H1 (cell line): ENCODE measurements around the gene NKPD1. TPM values are rescaled to one million over a fixed set of nuclear protein-coding genes. Genes with fewer than 3 reads are reported as not detected.

ENCODE experiments used
- CTCF ChIA-PET: fragments of 300-600 bp; sonication (Branson Sonifier 250); formaldehyde crosslinking; loops from one replicate; lab custom pipeline; 2021; ENCODE audit not compliant: partially characterized antibody; lab: Charles Lee
- POLR2A ChIA-PET: fragments of 300-600 bp; sonication (Branson Sonifier 250); formaldehyde crosslinking; loops from one replicate; lab custom pipeline; 2021; ENCODE audit warnings: inconsistent platforms; ENCODE audit not compliant: partially characterized antibody; lab: Charles Lee
- DNase-seq, 2 experiments: peaks; one replicate each; pipeline versions ENCODE4 v3.0.0 to v3.0.0-alpha.2; 2010 to 2022; ENCODE audit warnings: low spot score in 2 of 2, low read depth in 1 of 2, mixed read lengths in 1 of 2
- FAIRE-seq: peaks from 2 replicates; lab custom pipeline; 2011; peaks lifted over from hg19 to GRCh38; lab: Jason Lieb, UNC
- H2AFZ ChIP-seq: 2 replicates; pipeline ENCODE4 v1.8.1; 2012; ENCODE audit warnings: low read length, inconsistent platforms
- H2AK5ac ChIP-seq: 2 replicates; pipeline ENCODE4 v1.6.1; 2013; ENCODE audit warnings: low read depth, low read length
- H2BK120ac ChIP-seq: replicated peaks from 2 replicates; pipeline ENCODE3; 2013; ENCODE audit warnings: low read depth, low read length, inconsistent platforms
- H2BK12ac ChIP-seq: 2 replicates; pipeline ENCODE4 v1.6.1; 2013; ENCODE audit warnings: low read depth, low read length
- H2BK15ac ChIP-seq: 2 replicates; pipeline ENCODE4 v1.6.1; 2013; ENCODE audit warnings: low read length
- H2BK20ac ChIP-seq: 2 replicates; pipeline ENCODE4 v1.6.1; 2013; ENCODE audit warnings: low read length
- H2BK5ac ChIP-seq: 2 replicates; pipeline ENCODE4 v1.6.1; 2013; ENCODE audit warnings: low read depth, low read length
- H3K14ac ChIP-seq: 2 replicates; pipeline ENCODE4 v1.6.1; 2013; ENCODE audit warnings: inconsistent platforms; ENCODE audit not compliant: insufficient read length
- H3K18ac ChIP-seq: 2 replicates; pipeline ENCODE4 v1.6.1; 2013; ENCODE audit warnings: low read length; ENCODE audit errors: extremely low read depth
- H3K23ac ChIP-seq: 2 replicates; pipeline ENCODE4 v1.6.1; 2013; ENCODE audit warnings: inconsistent platforms; ENCODE audit not compliant: insufficient read length
- H3K23me2 ChIP-seq: 2 replicates; pipeline ENCODE4 v1.6.1; 2013; ENCODE audit warnings: low read depth, low read length
- H3K27ac ChIP-seq: 2 replicates; pipeline ENCODE4 v1.6.1; 2011; ENCODE audit warnings: low read depth, low read length, inconsistent platforms
- H3K27me3 ChIP-seq, 4 experiments: replicated peaks in 1 of 4; 1 replicate in 1 of 4; 2 replicates in 3 of 4; pipeline versions ENCODE4 v1.6.1 to v1.8.1; 2011 to 2013; ENCODE audit warnings: low read length in 3 of 4, mild to moderate bottlenecking in 3 of 4, inconsistent platforms in 2 of 4, mixed read lengths in 2 of 4, moderate library complexity in 1 of 4; ENCODE audit not compliant: control insufficient read depth in 3 of 4, insufficient read depth in 3 of 4; ENCODE audit errors: extremely low read depth in 1 of 4
- H3K36me3 ChIP-seq, 4 experiments: 2 replicates each; pipeline versions ENCODE4 v1.6.1 to v1.8.1; 2011 to 2013; ENCODE audit warnings: mild to moderate bottlenecking in 4 of 4, low read length in 3 of 4, moderate library complexity in 2 of 4, control low read depth in 1 of 4, inconsistent platforms in 1 of 4; ENCODE audit not compliant: insufficient read depth in 4 of 4, control insufficient read depth in 2 of 4
- H3K4ac ChIP-seq: replicated peaks from 2 replicates; pipeline ENCODE3; 2013; ENCODE audit warnings: low read length, low read depth, mixed read lengths, inconsistent platforms; ENCODE audit not compliant: insufficient read length
- H3K4me1 ChIP-seq, 4 experiments: replicated peaks in 1 of 4; 1 replicate in 1 of 4; 2 replicates in 3 of 4; pipeline versions ENCODE4 v1.6.1 to v1.8.1; 2011 to 2013; ENCODE audit warnings: low read length in 3 of 4, inconsistent platforms in 2 of 4, mixed read lengths in 1 of 4; ENCODE audit not compliant: insufficient read depth in 4 of 4, control insufficient read depth in 3 of 4
- H3K4me2 ChIP-seq, 2 experiments: 2 replicates each; pipeline versions ENCODE4 v1.6.1 to v1.8.1; 2011 to 2013; ENCODE audit warnings: low read depth in 2 of 2, low read length in 2 of 2, control low read depth in 1 of 2, inconsistent platforms in 1 of 2, mild to moderate bottlenecking in 1 of 2; ENCODE audit not compliant: insufficient read depth in 1 of 2
- H3K4me3 ChIP-seq, 4 experiments: fragments of 200-600, 300-600 bp in 1 of 4; sonication (generic), shearing (Covaris generic), sonication (Bioruptor Twin) in 1 of 4; 2 replicates each; pipeline versions ENCODE4 v1.5.1 to v1.8.1; 2011 to 2016; ENCODE audit warnings: low read length in 4 of 4, low read depth in 3 of 4, control low read depth in 2 of 4, inconsistent platforms in 2 of 4, mild to moderate bottlenecking in 2 of 4, mixed read lengths in 1 of 4, moderate library complexity in 1 of 4; ENCODE audit not compliant: insufficient read depth in 2 of 4; ENCODE audit errors: extremely low read depth in 1 of 4
- H3K56ac ChIP-seq: replicated peaks from 2 replicates; pipeline ENCODE3; 2013; ENCODE audit warnings: low read depth, mild to moderate bottlenecking, mixed read lengths, low read length, inconsistent platforms; ENCODE audit not compliant: insufficient read length
- H3K79me1 ChIP-seq: 2 replicates; pipeline ENCODE4 v1.6.1; 2013; ENCODE audit warnings: low read depth, low read length, control low read depth
- H3K79me2 ChIP-seq, 2 experiments: 2 replicates each; pipeline versions ENCODE4 v1.6.1 to v1.8.1; 2012 to 2013; ENCODE audit warnings: low read length in 2 of 2, mild to moderate bottlenecking in 2 of 2, inconsistent platforms in 1 of 2; ENCODE audit not compliant: insufficient read depth in 2 of 2, control insufficient read depth in 1 of 2
- H3K9ac ChIP-seq, 4 experiments: replicated peaks in 1 of 4; 1 replicate in 1 of 4; 2 replicates in 3 of 4; pipeline versions ENCODE4 v1.6.1 to v1.8.1; 2011 to 2013; ENCODE audit warnings: low read depth in 3 of 4, low read length in 3 of 4, control low read depth in 2 of 4, mild to moderate bottlenecking in 2 of 4, moderate library complexity in 2 of 4, inconsistent platforms in 1 of 4; ENCODE audit errors: extremely low read depth in 1 of 4
- H3K9me3 ChIP-seq, 2 experiments: 2 replicates each; pipeline versions ENCODE4 v1.6.1 to v1.8.1; 2012 to 2013; ENCODE audit warnings: mild to moderate bottlenecking in 2 of 2, moderate library complexity in 2 of 2, control low read depth in 1 of 2, inconsistent platforms in 1 of 2, low read depth in 1 of 2, low read length in 1 of 2, mixed read lengths in 1 of 2; ENCODE audit not compliant: insufficient read depth in 2 of 2
- H4K20me1 ChIP-seq, 2 experiments: replicated peaks in 1 of 2; 2 replicates each; pipeline versions ENCODE3 to v1.8.1; 2011 to 2013; ENCODE audit warnings: inconsistent platforms in 2 of 2, low read length in 2 of 2, mild to moderate bottlenecking in 1 of 2; ENCODE audit not compliant: insufficient read depth in 2 of 2, control insufficient read depth in 1 of 2
- H4K5ac ChIP-seq: 2 replicates; pipeline ENCODE4 v1.6.1; 2013; ENCODE audit warnings: low read length, low read depth, mixed read lengths, inconsistent platforms; ENCODE audit not compliant: insufficient read length
- H4K8ac ChIP-seq: 2 replicates; pipeline ENCODE4 v1.8.0; 2013; ENCODE audit warnings: mild to moderate bottlenecking, moderate library complexity, low read length, inconsistent platforms; ENCODE audit not compliant: insufficient read depth; ENCODE audit errors: extremely low read depth
- H4K91ac ChIP-seq: replicated peaks from 2 replicates; pipeline ENCODE3; 2013; ENCODE audit warnings: low read length, mixed read lengths, inconsistent platforms; ENCODE audit not compliant: insufficient read length
- ATF3 ChIP-seq: IDR thresholded peaks from 2 replicates; pipeline ENCODE4 v1.6.1; 2011; ENCODE audit warnings: low read depth, mild to moderate bottlenecking, low read length; ENCODE audit not compliant: insufficient read depth
- EP300 ChIP-seq, 2 experiments: IDR thresholded peaks; 1 replicate in 1 of 2; 2 replicates in 1 of 2; pipeline ENCODE4 v1.6.1; 2011 to 2012; ENCODE audit warnings: low read depth in 2 of 2, low read length in 2 of 2, mild to moderate bottlenecking in 2 of 2, borderline replicate concordance in 1 of 2, inconsistent platforms in 1 of 2, moderate library complexity in 1 of 2
- FOSL1 ChIP-seq: IDR thresholded peaks from 2 replicates; pipeline ENCODE4 v1.6.1; 2011; ENCODE audit warnings: mild to moderate bottlenecking, low read depth, low read length, moderate library complexity; ENCODE audit not compliant: insufficient read depth
- GTF2F1 ChIP-seq: IDR thresholded peaks from 2 replicates; pipeline ENCODE4 v1.6.1; 2012; ENCODE audit warnings: low read depth, low read length, improper control_type of control experiment, borderline replicate concordance
- WGBS, 2 experiments: shearing (Covaris generic) in 1 of 2; methylation state at CpG; one replicate each; pipeline versions ENCODE4 v1.1.6 to v1.1.7; 2013 to 2015; ENCODE audit warnings: low lambda C conversion rate in 2 of 2, mixed read lengths in 2 of 2, inconsistent platforms in 1 of 2, low coverage in 1 of 2, missing lambda C conversion rate in 1 of 2; ENCODE audit not compliant: insufficient replicate concordance in 2 of 2, insufficient coverage in 1 of 2, insufficient read length in 1 of 2; ENCODE audit errors: extremely low coverage in 1 of 2, missing lambda C conversion rate in 1 of 2; 5-methylcytosine and 5-hydroxymethylcytosine counted together
- polyA plus RNA-seq, 7 experiments: library from polyadenylated mRNA; depleted of rRNA in 3 of 7; stranded (reverse) in 5 of 7; unstranded in 2 of 7; fragments of >200 nt in 5 of 7; fragments of 200-250 nt in 2 of 7; gene quantifications; 1 replicate in 5 of 7; 2 replicates in 1 of 7; 4 replicates in 1 of 7; pipeline versions ENCODE4 v1.2.1 to v1.2.3, GENCODE V29; 2011 to 2013; ENCODE audit warnings: missing spikeins in 2 of 7, mixed read lengths in 2 of 7
- total RNA-seq: library from RNA; stranded (reverse); fragmentation: NEBNext Ultra II Directional; extraction: Animal tissue kit (Norgen Biotek cat#: 25700); gene quantifications from 2 replicates; pipeline ENCODE4 v1.2.1, GENCODE V29; 2021

The NKPD1 gene
- total and polyA plus RNA-seq, 2 of the 8 experiments (the other 6 are each of a cell fraction or from before 2014, with no cell fraction given), result 0.30 to 0.39 TPM

GRCh38 chr19:45175515-45176345, 14.9 kb upstream of the NKPD1 start:
- H2AK5ac ChIP-seq, result no peak overlapping the region
- no peak overlapping the region for H3K18ac ChIP-seq
- no peak overlapping the region for H3K56ac ChIP-seq
- no peak overlapping the region for H2BK12ac ChIP-seq
- no peak overlapping the region for H3K4ac ChIP-seq
- H3K14ac ChIP-seq, result no peak overlapping the region
- DNase-seq, result no peak
- H3K9me3 ChIP-seq, result no peaks in the 10 kb centered on the region
- peaks cover 3% of the 10 kb centered on the region in 2 experiments for H4K20me1 ChIP-seq
- H3K36me3 ChIP-seq, result no peaks in the 10 kb centered on the region
- H3K4me2 ChIP-seq, result no peak overlapping the region
- no peak overlapping the region for H4K91ac ChIP-seq
- H2AFZ ChIP-seq, result no peak overlapping the region
- H3K79me2 ChIP-seq, result peaks cover 0 to 6% of the 10 kb centered on the region in 2 experiments; a peak in 1 of 4 replicates
- WGBS, 2 experiments, result 81% methylated on average over 10 of the region's 10 CpGs; no CpG with 5 or more reads in 1 of the 2 experiments
- H2BK20ac ChIP-seq, result no peak overlapping the region
- H3K23me2 ChIP-seq, result peaks cover 9% of the 10 kb centered on the region
- H3K4me3 ChIP-seq, result no peak overlapping the region
- H3K9ac ChIP-seq, result no peak overlapping the region
- no peak overlapping the region for H4K5ac ChIP-seq
- no peaks in the 10 kb centered on the region for H3K27me3 ChIP-seq
- no peak overlapping the region for H4K8ac ChIP-seq
- FAIRE-seq, result no peak
- peaks cover 6% of the 10 kb centered on the region for H3K79me1 ChIP-seq
- H2BK120ac ChIP-seq, result no peak overlapping the region
- peaks cover 0 to 5% (median 0%) of the 10 kb centered on the region in 4 experiments; a peak in 4 of 7 replicates for H3K4me1 ChIP-seq
- CTCF ChIA-PET, result interaction anchor here (0.8 to 3.8 kb wide), 2 partner anchors 11 kb away, joined by 4 to 16 read pairs; no protein-coding TSS in a partner anchor
- POLR2A ChIA-PET, result interaction anchor here (1.1 kb wide), 1 partner anchor 9 kb away, joined by 5 read pairs; no protein-coding TSS in a partner anchor
- no peak overlapping the region for H3K27ac ChIP-seq
- H2BK15ac ChIP-seq, result no peak overlapping the region
- no peak overlapping the region for H2BK5ac ChIP-seq
- H3K23ac ChIP-seq, result no peak overlapping the region
- TF ChIP-seq ATF3, result no peak
- TF ChIP-seq EP300 (IDR thresholded peaks at IDR 0.05; ENCODE audit: borderline replicate concordance in 1 of 2, low read depth in 2 of 2, low read length in 2 of 2), result no peak
- no peak for TF ChIP-seq GTF2F1
- TF ChIP-seq FOSL1, result no peak
